Measurements from ENCODE around the gene WDR62. TPM values are rescaled to one million over a fixed set of nuclear protein-coding genes. Genes with fewer than 3 reads are reported as not detected.
A peak's percentile ranks its signal among the peaks of the same experiment; 100 is the strongest.

WDR62 gene
- total RNA-seq, 1 donor from 2014 or later: 28.3 TPM

GRCh38 chr19:36150586-36150985 lies 95.9 kb downstream of the WDR62 start:
- ATAC-seq (ENCODE audit: poor library complexity): no peak
- intact Hi-C loops (cut with DNase I): no loop called here
- DNase-seq: peak; percentile 41

- intact Hi-C loops (cut with DNase I): no loop called here
- ATAC-seq (ENCODE audit: poor library complexity) (peak; percentile 64), DNase-seq (peak; percentile 75)
Measured at GRCh38 chr19:36151144-36152018, 96.7 kb downstream of the WDR62 start.

GRCh38 chr19:36152019-36152351 lies 97.3 kb downstream of the WDR62 start:
- intact Hi-C loops (cut with DNase I): no loop called here
- DNase-seq (no peak), ATAC-seq (ENCODE audit: poor library complexity) (peak; percentile 10)

GRCh38 chr19:36152352-36153091 lies 97.8 kb downstream of the WDR62 start, which contains the start of gene COX7A1:
COX7A1 (minus strand) TSS chr19:36152447; CDS start chr19:36152407, 40 bp downstream.
- intact Hi-C loops (cut with DNase I): no loop called here
- peak; percentile 92 for ATAC-seq (ENCODE audit: poor library complexity)
- DNase-seq: peak; percentile 89

- ATAC-seq (ENCODE audit: poor library complexity): no peak
- DNase-seq: peak; percentile 39
- intact Hi-C loops (cut with DNase I): no loop called here
Measured at GRCh38 chr19:36153126-36153525, 98.4 kb downstream of the WDR62 start.

Other genes starting within 250 kb of the WDR62 start
- gene PRODH2, start 242.1 kb upstream of the WDR62 start, total RNA-seq: not detected
- gene NPHS1, start 202.4 kb upstream of the WDR62 start, total RNA-seq: not detected
- gene KIRREL2, start 198.0 kb upstream of the WDR62 start, total RNA-seq: not detected
- gene APLP1, start 186.3 kb upstream of the WDR62 start, total RNA-seq: 17.8 TPM
- 2.6 TPM for gene NFKBID, start 154.4 kb upstream of the WDR62 start, total RNA-seq
- gene HCST, start 152.4 kb upstream of the WDR62 start, total RNA-seq: 4.1 TPM
- 28.3 TPM for gene TYROBP, start 146.6 kb upstream of the WDR62 start, total RNA-seq
- 6.1 TPM for gene LRFN3, start 118.5 kb upstream of the WDR62 start, total RNA-seq
- gene SDHAF1, start 59.7 kb upstream of the WDR62 start, total RNA-seq: 10.2 TPM
- gene SYNE4, start 46.1 kb upstream of the WDR62 start, total RNA-seq: 0.30 TPM
- 9.4 TPM for gene ALKBH6, start 40.7 kb upstream of the WDR62 start, total RNA-seq
- 4.1 TPM for gene CLIP3, start 22.0 kb upstream of the WDR62 start, total RNA-seq
- 4.2 TPM for gene THAP8, start 612 bp upstream of the WDR62 start, total RNA-seq
- gene OVOL3, start 56.2 kb downstream of the WDR62 start, total RNA-seq: not detected
- gene POLR2I, start 60.0 kb downstream of the WDR62 start, total RNA-seq: 145 TPM
- gene TBCB, start 60.6 kb downstream of the WDR62 start, total RNA-seq: 95.8 TPM
- 781 TPM for gene CAPNS1, start 85.2 kb downstream of the WDR62 start, total RNA-seq
- 3,311 TPM for gene COX7A1, start 97.5 kb downstream of the WDR62 start, total RNA-seq
- 3.9 TPM for gene ZNF565, start 159.8 kb downstream of the WDR62 start, total RNA-seq
- 29.6 TPM for gene ZNF146, start 160.2 kb downstream of the WDR62 start, total RNA-seq